ENCODE data around the gene TLCD2. TPM values are rescaled to one million over a fixed set of nuclear protein-coding genes. Genes with fewer than 3 reads are reported as not detected.

Gene TLCD2
- total RNA-seq, 1 experiment from 2014 or later, result 1.5 TPM

GRCh38 chr17:1697681-1698080 lies 12.5 kb downstream of the TLCD2 start:
- no peak overlapping the region for H2AFZ ChIP-seq (ENCODE audit: low read length)
- peak overlapping the region in 1 of 3 experiments; percentile 92; a peak in 1 of 7 replicates for H3K27ac Mint-ChIP-seq
- no peaks in the 10 kb centered on the region; the same call in 1 of the 2 replicates for H3K27me3 Mint-ChIP-seq (ENCODE audit: low read depth)

More at GRCh38 chr17:1697681-1698080, 12.5 kb downstream of the TLCD2 start:
- H3K23me2 ChIP-seq (ENCODE audit: insufficient read length, low read depth, low read length, poor library complexity, severe bottlenecking), result no peaks in the 10 kb centered on the region
- no peaks in the 10 kb centered on the region for H3K4me1 ChIP-seq (ENCODE audit: insufficient read depth, low read length)
- H2AK5ac ChIP-seq (ENCODE audit: insufficient read length, low read length), result no peak overlapping the region
- H3K27ac ChIP-seq (ENCODE audit: insufficient read length, low read depth, low read length), result no peak overlapping the region
- H4K8ac ChIP-seq (replicated peaks; ENCODE audit: insufficient read length, low read depth, low read length), result no peak overlapping the region
- H4K20me1 ChIP-seq (ENCODE audit: control insufficient read depth, insufficient read depth, insufficient read length), result no peaks in the 10 kb centered on the region
- H2BK120ac ChIP-seq (ENCODE audit: low read depth, low read length, poor library complexity, severe bottlenecking), result no peak overlapping the region
- H3K9me3 ChIP-seq (ENCODE audit: control insufficient read depth, low read depth, low read length), result no peaks in the 10 kb centered on the region
- no peaks in the 10 kb centered on the region for H3K79me2 ChIP-seq (ENCODE audit: insufficient read depth, low read length)
- H2BK12ac ChIP-seq (ENCODE audit: insufficient read length, low read depth, low read length), result no peak overlapping the region
- no peaks in the 10 kb centered on the region for H3K79me1 ChIP-seq (ENCODE audit: insufficient read depth, low read depth, low read length, poor library complexity, severe bottlenecking)
- H3T11ph ChIP-seq (ENCODE audit: low read length), result no peak overlapping the region
- peaks cover 5 to 9% of the 10 kb centered on the region in 2 experiments for H3K9me3 Mint-ChIP-seq
- DNase-seq, result no peak
- H3K4me2 ChIP-seq (ENCODE audit: insufficient read depth, insufficient read length, low read length), result no peak overlapping the region
- H4K5ac ChIP-seq (ENCODE audit: insufficient read length, low read depth, low read length), result no peak overlapping the region
- no peak overlapping the region for H4K91ac ChIP-seq (ENCODE audit: insufficient read length, low read depth, low read length)
- H3K4me1 Mint-ChIP-seq, result no peaks in the 10 kb centered on the region
- H3K4ac ChIP-seq (ENCODE audit: low read depth, low read length), result no peak overlapping the region
- no peak for TF ChIP-seq CTCF (conservative IDR thresholded peaks at IDR 0.05)
- no CpG with 5 or more reads among the region's 5 CpGs for WGBS (ENCODE audit: extremely low coverage, insufficient read length, low lambda C conversion rate)
- no peak overlapping the region; a peak in 1 of 5 replicates for H3K4me3 Mint-ChIP-seq
- no peak overlapping the region for H3K18ac ChIP-seq (ENCODE audit: insufficient read length, low read depth, low read length)
- H3K36me3 Mint-ChIP-seq (ENCODE audit: insufficient read depth in 1 of 3, low read depth in 3 of 3), result no peaks in the 10 kb centered on the region; a peak in 1 of 7 replicates
- H2BK5ac ChIP-seq (ENCODE audit: insufficient read length, low read length), result no peak overlapping the region
- no peak overlapping the region for H3K9ac ChIP-seq (ENCODE audit: extremely low read depth, insufficient read length, low read length)
- no peaks in the 10 kb centered on the region for H3K27me3 ChIP-seq (ENCODE audit: insufficient read depth, low read length)
- no peak overlapping the region for H2BK20ac ChIP-seq (ENCODE audit: low read depth, low read length, poor library complexity, severe bottlenecking)
- no peak overlapping the region for H3K14ac ChIP-seq (ENCODE audit: insufficient read depth, low read length)
- no peak overlapping the region for H3K23ac ChIP-seq (ENCODE audit: insufficient read length, low read depth, low read length)
- no peak overlapping the region for H2BK15ac ChIP-seq (ENCODE audit: low read depth, low read length)
- no peak overlapping the region for H3K56ac ChIP-seq (ENCODE audit: insufficient read length, low read depth, low read length)

All from H9 (cell line).